ENCODE data around the gene MECR.
A peak's percentile ranks its signal among the peaks of the same experiment; 100 is the strongest.

The MECR gene

DNA sequence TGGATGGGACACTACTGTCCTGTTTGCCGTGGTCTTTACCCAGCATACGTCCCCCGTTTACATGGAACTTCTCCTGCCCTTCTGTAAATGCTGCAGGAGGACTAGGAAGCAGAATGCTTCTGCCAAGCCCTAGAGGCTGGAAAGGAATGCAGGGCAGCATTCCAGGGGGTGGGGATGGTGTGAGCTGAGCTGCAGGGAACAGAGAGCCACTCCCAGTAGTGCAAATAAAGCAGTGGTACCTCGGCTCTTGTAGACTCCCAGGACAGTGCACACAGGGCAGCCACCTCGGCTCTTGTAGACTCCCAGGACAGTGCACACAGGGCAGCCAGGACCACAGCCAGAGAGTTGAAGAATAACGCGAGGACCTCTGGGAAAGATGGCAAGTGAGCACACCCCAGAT is 41.0 kb upstream of the MECR start:
- TF ChIP-seq, protein P1, sequence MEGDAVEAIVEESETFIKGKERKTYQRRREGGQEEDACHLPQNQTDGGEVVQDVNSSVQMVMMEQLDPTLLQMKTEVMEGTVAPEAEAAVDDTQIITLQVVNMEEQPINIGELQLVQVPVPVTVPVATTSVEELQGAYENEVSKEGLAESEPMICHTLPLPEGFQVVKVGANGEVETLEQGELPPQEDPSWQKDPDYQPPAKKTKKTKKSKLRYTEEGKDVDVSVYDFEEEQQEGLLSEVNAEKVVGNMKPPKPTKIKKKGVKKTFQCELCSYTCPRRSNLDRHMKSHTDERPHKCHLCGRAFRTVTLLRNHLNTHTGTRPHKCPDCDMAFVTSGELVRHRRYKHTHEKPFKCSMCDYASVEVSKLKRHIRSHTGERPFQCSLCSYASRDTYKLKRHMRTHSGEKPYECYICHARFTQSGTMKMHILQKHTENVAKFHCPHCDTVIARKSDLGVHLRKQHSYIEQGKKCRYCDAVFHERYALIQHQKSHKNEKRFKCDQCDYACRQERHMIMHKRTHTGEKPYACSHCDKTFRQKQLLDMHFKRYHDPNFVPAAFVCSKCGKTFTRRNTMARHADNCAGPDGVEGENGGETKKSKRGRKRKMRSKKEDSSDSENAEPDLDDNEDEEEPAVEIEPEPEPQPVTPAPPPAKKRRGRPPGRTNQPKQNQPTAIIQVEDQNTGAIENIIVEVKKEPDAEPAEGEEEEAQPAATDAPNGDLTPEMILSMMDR (IDR thresholded peaks at IDR 0.05; ENCODE audit: low read depth, low read length) = no peak

DNA sequence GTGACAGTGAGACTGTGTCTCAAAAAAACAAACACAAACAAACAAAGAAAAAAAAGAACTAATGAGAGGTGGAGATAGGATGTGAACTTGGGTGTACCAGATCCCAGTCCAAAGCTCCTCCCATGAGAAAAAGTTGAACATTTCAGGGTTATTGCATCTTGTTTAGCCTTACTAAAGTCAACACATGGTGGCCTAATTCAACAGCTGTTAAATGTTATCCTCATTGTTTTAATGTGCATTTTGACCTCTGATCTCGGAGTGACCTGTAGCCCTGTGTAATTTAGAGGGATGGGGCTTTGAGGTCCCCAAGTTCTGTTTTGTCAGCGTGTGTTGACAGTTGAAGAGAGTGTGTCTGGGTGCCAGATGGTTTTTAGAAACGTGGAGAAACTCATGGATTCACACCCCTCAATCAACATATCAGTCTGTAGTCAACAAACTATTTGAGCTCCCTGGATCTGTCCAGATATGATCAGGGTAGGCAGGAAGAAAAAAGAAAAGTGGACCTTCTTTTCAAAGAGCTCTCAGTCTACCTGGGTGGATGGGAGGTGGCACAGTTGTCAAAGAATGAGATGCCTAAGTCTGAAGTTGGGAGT is 40.3 kb upstream of the MECR start:
- TF ChIP-seq, protein P1 (IDR thresholded peaks at IDR 0.05; ENCODE audit: low read depth, low read length) = no peak
- no peak for DNase-seq (ENCODE audit: low read depth in 2 of 2)
- no peak overlapping the region for H3K4me3 ChIP-seq (replicated peaks in 1 of 2; ENCODE audit: low read depth in 2 of 2, low read length in 2 of 2)

More for the DNA sequence above, 41.0 kb upstream of the MECR start:
- DNase-seq (ENCODE audit: low read depth in 2 of 2) = peak; percentile 55 to 85
- H3K4me3 ChIP-seq (replicated peaks in 1 of 2; ENCODE audit: low read depth in 2 of 2, low read length in 2 of 2) = no peak overlapping the region

DNA sequence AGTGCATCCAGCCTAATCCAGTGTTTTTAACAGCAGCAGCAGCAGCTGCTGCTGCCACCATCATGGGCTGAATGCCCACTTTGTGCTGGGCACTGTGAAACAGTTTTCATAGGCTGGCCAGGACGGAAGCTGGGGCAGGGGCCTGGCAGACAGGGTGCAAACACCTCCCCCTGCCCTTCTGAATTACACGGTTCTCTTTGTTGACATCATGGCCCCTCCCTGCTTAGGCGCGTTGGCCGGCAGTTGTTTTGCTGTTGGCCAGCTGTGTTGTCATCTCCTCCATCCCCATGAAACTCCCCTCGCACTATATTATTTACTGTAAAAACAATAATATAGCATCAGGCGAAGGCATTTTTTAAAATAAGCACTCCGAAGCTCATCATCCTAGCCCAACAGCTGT is 38.6 kb upstream of the MECR start:
- no peak overlapping the region for H3K4me3 ChIP-seq (replicated peaks in 1 of 2; ENCODE audit: low read depth in 2 of 2, low read length in 2 of 2)
- TF ChIP-seq, protein P1 (IDR thresholded peaks at IDR 0.05; ENCODE audit: low read depth, low read length) = no peak
- DNase-seq (ENCODE audit: low read depth in 2 of 2) = no peak

DNA sequence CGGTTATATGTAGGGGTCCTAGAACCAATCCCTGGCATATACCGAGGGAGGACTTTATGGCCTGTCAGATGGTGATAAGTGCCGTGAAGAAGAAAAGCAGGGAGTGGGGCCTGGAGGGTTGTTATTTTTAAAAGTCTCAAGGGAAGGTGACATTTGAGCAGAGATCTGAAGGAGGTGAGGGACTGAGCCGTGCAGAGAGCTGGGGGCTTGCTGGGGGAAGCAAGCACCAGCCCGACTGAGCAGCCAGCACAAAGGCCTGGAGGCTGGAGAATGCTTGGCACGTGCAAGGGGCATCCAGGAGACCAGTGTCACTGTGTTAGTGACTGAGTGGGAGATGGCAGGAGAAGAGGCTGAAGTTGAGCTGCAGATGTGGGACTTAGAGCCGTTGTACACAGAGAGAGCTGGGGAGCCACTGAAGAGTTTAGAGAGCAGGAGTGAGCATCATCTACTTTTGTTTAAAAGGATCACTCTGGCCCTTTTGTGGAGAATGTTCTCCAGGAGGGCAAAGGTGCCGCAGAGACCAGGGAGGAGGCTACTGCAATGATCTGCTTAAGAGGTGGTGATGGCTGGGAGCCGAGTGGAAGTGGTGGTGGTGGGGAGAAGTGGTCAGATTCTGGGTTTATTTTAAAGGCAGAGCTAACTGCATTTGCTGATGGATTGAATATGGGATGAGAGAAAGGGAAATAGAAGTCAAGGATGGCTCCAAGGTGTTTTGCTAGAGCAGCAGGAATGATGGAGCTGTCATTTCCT is 36.8 kb upstream of the MECR start:
- TF ChIP-seq, protein P1 (IDR thresholded peaks at IDR 0.05; ENCODE audit: low read depth, low read length) = no peak
- H3K4me3 ChIP-seq (replicated peaks in 1 of 2; ENCODE audit: low read depth in 2 of 2, low read length in 2 of 2) = no peak overlapping the region
- DNase-seq (ENCODE audit: low read depth in 2 of 2) = no peak

DNA sequence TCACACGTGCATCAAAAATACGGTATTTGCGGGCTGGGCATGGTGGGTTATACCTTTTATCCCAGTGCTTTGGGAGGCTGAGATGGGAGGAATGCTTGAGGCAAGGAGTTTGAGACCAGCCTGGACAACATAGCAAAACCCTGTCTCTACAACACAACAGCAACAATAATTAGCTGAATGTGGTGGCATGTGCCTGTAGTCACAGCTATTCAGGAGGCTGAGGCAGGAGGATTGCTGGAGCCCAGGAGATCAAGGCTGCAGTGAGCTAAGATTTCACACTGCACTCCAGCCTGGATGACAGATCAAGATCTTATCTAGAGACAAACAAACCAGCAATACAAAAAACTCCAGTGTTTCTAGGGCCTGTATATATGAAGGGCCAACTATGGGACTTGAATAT is 36.2 kb upstream of the MECR start:
- TF ChIP-seq, protein P1 (IDR thresholded peaks at IDR 0.05; ENCODE audit: low read depth, low read length) = no peak
- H3K4me3 ChIP-seq (replicated peaks in 1 of 2; ENCODE audit: low read depth in 2 of 2, low read length in 2 of 2) = no peak overlapping the region
- no peak for DNase-seq (ENCODE audit: low read depth in 2 of 2)

DNA sequence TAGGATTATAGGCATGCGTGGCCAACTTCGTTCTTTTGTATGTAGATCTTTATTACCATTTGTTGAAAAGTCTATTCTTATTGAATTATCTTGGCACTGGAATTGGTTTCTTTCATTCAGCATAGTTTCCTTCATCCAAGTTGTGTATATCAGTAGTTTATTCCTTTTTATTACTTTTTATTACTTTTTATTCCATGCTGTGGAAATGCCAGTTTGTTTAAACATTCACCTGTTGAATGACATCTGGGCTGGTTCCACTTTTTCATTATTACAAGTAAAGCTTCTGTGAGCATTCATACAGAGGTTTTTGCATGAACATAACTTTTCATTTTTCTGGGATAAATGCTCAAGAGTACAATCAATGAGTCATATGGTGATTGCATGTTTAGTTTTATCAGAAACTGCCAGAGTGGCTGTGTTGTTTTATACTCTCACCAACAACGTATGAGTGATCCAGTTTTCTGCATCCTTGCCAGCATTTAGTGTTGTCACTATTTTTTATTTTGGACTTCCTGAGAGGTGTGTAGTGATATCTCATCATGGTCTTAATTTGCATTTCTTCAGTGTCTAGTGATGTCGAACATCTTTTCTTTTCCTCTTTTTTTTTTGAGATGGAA is 34.1 kb upstream of the MECR start:
- peak; percentile 67 to 68 for DNase-seq (ENCODE audit: low read depth in 2 of 2)
- no peak overlapping the region for H3K4me3 ChIP-seq (replicated peaks in 1 of 2; ENCODE audit: low read depth in 2 of 2, low read length in 2 of 2)
- TF ChIP-seq, protein P1 (IDR thresholded peaks at IDR 0.05; ENCODE audit: low read depth, low read length) = no peak

All from cardiac fibroblast (primary cell).